Nephron progenitor cell (in vitro differentiated cells): ENCODE results near the gene SPO11.

ENCODE experiments used
- DNase-seq: peaks from one replicate; pipeline ENCODE4 v3.0.0; 2021
- H3K27ac Mint-ChIP-seq: 2 replicates; pipeline ENCODE4 v1.8.0; 2021; ENCODE audit warnings: mild to moderate bottlenecking, moderate library complexity, mixed read lengths
- H3K27me3 Mint-ChIP-seq: 2 replicates; pipeline ENCODE4 v1.8.0; 2021; ENCODE audit warnings: mild to moderate bottlenecking, low read depth, mixed read lengths; ENCODE audit not compliant: poor library complexity
- H3K36me3 Mint-ChIP-seq: 2 replicates; pipeline ENCODE4 v1.8.0; 2021; ENCODE audit warnings: low read depth, mixed read lengths
- H3K4me1 Mint-ChIP-seq: 2 replicates; pipeline ENCODE4 v1.8.0; 2021; ENCODE audit warnings: mixed read lengths
- H3K4me3 Mint-ChIP-seq: 2 replicates; pipeline ENCODE4 v1.8.0; 2021; ENCODE audit warnings: mild to moderate bottlenecking, moderate library complexity, mixed read lengths
- H3K9me3 Mint-ChIP-seq: 2 replicates; pipeline ENCODE4 v1.8.0; 2021; ENCODE audit warnings: mild to moderate bottlenecking, moderate library complexity, mixed read lengths
- TF ChIP-seq, protein P1 (sequence below): fragments of 200-600 bp; sonication (generic); IDR thresholded peaks from 2 replicates; pipeline ENCODE4 v1.5.0; 2021; ENCODE audit warnings: antibody characterized with exemption

The SPO11 gene

DNA sequence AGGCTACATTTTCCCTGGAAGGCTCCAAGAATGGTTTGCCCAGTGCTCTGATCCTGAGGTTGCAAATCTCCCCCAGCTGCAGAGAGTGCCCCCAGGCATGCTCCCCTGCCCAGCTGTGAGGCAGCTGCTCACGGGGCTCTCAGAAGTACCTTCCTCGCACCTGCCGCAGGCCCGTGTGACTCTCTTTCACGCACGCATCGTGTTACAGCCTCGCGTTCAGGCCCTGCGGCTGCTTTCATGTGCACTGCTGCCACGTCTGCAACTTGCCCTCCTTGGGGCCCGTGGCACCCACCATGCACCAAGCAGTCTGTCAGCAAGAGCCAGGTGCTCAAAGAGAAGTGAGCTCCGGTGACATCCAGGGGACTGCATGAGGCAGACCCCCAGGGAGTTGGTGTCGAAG lies 28.6 kb upstream of the SPO11 start:
- H3K36me3 Mint-ChIP-seq, result no peaks in the 10 kb centered on the region
- H3K27ac Mint-ChIP-seq, result no peak overlapping the region
- no peak overlapping the region for H3K4me3 Mint-ChIP-seq

DNA sequence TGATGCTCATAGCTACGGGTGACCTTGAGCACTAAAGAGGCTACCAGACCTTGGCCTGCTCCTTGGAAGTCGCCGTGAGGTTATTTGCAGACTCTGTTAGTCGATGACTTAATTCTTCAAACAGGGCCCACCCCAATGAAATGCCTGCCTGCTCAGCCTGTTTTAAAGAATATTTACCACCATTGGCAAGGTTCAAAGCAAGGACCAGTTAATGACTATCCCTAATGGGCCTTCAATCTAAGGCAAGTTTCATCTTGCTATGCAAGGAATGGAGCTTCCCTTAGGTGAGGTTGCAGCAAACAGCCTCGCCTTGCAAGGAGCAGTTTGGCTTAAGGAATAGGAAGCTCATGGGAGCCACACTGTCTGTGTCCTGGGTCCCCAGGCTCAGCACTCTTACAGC lies 22.9 kb upstream of the SPO11 start:
- peaks cover 10% of the 10 kb centered on the region for H3K27me3 Mint-ChIP-seq
- no peak overlapping the region for H3K4me3 Mint-ChIP-seq
- peaks cover 19% of the 10 kb centered on the region for H3K4me1 Mint-ChIP-seq
- TF ChIP-seq, protein P1, sequence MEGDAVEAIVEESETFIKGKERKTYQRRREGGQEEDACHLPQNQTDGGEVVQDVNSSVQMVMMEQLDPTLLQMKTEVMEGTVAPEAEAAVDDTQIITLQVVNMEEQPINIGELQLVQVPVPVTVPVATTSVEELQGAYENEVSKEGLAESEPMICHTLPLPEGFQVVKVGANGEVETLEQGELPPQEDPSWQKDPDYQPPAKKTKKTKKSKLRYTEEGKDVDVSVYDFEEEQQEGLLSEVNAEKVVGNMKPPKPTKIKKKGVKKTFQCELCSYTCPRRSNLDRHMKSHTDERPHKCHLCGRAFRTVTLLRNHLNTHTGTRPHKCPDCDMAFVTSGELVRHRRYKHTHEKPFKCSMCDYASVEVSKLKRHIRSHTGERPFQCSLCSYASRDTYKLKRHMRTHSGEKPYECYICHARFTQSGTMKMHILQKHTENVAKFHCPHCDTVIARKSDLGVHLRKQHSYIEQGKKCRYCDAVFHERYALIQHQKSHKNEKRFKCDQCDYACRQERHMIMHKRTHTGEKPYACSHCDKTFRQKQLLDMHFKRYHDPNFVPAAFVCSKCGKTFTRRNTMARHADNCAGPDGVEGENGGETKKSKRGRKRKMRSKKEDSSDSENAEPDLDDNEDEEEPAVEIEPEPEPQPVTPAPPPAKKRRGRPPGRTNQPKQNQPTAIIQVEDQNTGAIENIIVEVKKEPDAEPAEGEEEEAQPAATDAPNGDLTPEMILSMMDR, result no peak
- H3K27ac Mint-ChIP-seq, result no peak overlapping the region
- no peaks in the 10 kb centered on the region for H3K9me3 Mint-ChIP-seq
- no peaks in the 10 kb centered on the region for H3K36me3 Mint-ChIP-seq
- DNase-seq, result no peak

More for the DNA sequence above, 28.6 kb upstream of the SPO11 start:
- TF ChIP-seq, protein P1, result no peak
- DNase-seq, result no peak
- H3K9me3 Mint-ChIP-seq, result no peaks in the 10 kb centered on the region
- peaks cover 9% of the 10 kb centered on the region for H3K27me3 Mint-ChIP-seq
- H3K4me1 Mint-ChIP-seq, result peaks cover 5% of the 10 kb centered on the region

DNA sequence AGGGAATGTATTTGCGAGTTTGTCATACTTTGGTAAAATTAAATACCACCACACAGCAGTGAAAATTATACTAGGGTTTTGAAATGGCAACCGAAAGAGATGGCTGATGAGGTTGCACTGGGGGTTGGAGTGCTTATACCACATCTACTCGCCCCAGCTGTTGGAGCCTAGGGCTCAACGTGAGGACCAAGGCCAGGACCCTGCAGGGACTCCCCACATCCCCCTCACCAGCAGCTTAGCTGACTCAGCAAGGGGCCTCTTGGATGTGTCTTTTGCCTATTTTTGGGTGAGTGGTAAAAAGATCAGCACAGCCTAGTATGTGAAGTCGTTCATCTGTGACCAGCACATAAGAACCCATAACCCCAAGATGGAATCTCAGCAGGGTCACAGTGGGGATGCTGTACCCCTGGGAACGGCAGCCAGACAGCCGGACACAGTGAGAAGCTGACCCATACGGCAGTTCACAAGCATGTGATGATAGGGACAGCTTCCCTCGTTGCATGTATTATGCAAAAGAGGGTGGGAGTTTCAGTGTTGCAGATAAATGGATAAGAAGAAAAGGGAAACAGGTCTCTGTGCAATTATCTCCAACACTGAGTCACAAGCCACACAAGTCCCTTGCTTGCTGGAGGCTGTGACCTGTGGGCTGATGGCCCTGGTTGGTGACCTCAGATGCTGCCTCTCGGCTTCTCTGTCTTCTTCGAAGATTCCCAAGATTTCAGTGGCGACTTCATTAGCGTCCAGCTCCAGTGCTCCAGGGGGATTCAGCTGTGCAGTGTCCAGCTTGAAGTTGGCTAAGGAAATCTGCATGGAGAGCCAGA lies 20.9 kb upstream of the SPO11 start:
- H3K9me3 Mint-ChIP-seq, result no peaks in the 10 kb centered on the region
- H3K4me3 Mint-ChIP-seq, result no peak overlapping the region
- DNase-seq, result no peak
- TF ChIP-seq, protein P1, result no peak
- H3K36me3 Mint-ChIP-seq, result no peaks in the 10 kb centered on the region
- peaks cover 10% of the 10 kb centered on the region for H3K27me3 Mint-ChIP-seq
- peaks cover 19% of the 10 kb centered on the region for H3K4me1 Mint-ChIP-seq
- H3K27ac Mint-ChIP-seq, result peak overlapping the region; percentile 5

DNA sequence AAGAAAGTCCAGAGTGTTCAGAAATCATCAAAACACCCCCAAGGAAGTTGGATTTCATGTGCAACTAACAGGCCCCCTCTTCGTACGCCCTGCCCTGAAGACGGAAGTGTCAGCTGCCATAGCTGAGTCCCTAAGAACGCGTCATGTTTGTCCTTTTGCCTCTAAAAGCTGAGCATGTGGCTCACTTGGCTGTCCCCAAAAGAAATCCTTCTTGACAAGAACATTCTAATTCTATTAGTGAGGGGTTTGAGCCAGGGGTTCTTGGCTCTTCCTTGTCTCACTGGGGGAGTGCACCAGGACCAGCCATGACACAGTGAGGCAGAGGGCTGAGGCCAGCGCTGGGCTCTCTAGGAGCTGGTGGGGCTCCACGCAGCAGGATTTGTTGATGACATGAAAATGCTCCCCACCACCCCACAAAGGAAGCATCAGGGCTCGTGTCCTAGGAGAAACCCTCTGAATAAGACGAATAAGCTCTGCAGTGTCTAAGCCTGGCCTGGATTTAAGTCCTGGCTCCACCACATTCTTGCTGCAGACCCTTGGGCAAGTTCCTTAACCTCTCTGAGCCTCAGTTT lies 20.0 kb upstream of the SPO11 start:
- Mint-ChIP-seq H3K4me1 (peaks cover 19% of the 10 kb centered on the region), H3K27ac (no peak overlapping the region), H3K27me3 (peaks cover 11% of the 10 kb centered on the region), H3K9me3 (no peaks in the 10 kb centered on the region), H3K4me3 (no peak overlapping the region), H3K36me3 (no peaks in the 10 kb centered on the region)
- no peak for DNase-seq
- TF ChIP-seq, protein P1, result no peak

DNA sequence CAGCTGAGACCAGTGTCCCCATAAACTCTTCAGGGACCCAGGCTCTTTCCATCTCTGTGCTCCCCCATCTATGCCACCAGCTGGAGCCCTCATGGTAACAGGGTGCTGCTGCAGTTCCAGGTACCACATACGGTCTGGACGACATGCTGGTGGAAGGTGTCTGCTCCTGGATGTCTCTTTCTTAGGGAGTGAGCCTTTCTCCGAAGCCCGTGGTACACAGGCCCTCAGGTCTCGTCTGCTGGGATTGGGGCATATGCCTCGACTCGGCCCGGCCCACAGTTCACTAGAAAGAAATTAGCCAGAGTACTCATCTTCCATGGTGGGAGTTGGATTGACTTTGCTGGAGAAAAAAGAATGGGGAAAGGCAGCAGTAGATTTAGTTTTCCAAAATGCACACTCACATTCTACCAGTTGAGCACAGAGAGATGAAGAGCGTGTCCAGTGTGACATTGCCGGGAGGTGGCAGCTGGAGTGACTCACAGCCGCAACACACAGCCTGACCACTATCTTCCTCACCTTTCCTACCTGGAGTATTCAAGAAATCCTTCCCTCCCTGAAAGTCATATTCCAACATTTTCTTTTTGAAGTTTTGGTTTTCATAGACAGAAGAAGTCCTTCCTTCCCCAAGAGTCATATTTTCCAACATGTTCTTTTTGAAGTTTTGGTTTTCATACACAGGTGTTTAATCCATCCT lies 18.6 kb upstream of the SPO11 start:
- TF ChIP-seq, protein P1, result no peak
- peaks cover 19% of the 10 kb centered on the region for H3K4me1 Mint-ChIP-seq
- no peaks in the 10 kb centered on the region for H3K36me3 Mint-ChIP-seq
- no peak for DNase-seq
- H3K9me3 Mint-ChIP-seq, result no peaks in the 10 kb centered on the region
- H3K27ac Mint-ChIP-seq, result no peak overlapping the region
- H3K27me3 Mint-ChIP-seq, result peaks cover 4% of the 10 kb centered on the region
- no peak overlapping the region for H3K4me3 Mint-ChIP-seq
